Testis (tissue), 2 donors: ENCODE measurements around the gene GTF2I.

Experiments used
- POLR2A ChIP-seq: fragments of 450-650 bp; IDR thresholded peaks from one replicate; pipeline ENCODE4 v1.6.1; 2017; ENCODE audit warnings: antibody characterized with exemption, mild to moderate bottlenecking, moderate library complexity
- TF ChIP-seq, protein P1 (sequence below), 3 experiments: fragments of 450-650 bp in 2 of 3; fragments of 200-600 bp in 1 of 3; sonication (generic) in 1 of 3; IDR thresholded peaks; one replicate each; pipeline ENCODE4 v1.5.1; 2016 to 2019; ENCODE audit warnings: antibody characterized with exemption in 3 of 3, mild to moderate bottlenecking in 2 of 3, moderate library complexity in 1 of 3

DNA sequence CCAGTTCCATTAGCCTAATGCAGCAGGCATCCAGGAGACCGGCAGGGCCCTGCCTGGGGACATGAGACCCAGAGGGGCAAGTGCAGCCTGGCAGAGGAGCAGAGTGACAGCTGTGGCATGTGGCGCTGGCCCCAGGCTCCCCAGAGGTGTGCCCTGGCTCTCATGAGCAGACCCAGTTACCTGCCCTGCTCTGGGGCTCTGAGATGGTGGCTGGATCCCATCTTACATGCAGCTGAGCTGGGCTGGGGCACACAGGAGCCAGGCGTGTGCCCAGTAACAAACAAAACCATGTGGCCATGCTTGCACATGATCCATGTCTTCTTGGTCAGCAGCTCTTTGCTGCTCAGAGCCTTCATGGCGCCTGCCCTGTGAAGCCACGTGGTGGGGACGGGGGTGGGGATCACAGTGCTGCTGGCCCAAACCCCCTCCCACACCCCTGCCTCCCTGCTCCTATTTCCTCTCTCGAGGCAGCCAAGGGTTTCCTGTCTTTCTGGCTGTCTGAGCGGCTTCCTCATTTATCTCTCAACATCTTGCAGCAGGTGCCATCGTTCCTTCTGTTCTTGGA lies 40.3 kb upstream of the GTF2I start:
- TF ChIP-seq, protein P1, sequence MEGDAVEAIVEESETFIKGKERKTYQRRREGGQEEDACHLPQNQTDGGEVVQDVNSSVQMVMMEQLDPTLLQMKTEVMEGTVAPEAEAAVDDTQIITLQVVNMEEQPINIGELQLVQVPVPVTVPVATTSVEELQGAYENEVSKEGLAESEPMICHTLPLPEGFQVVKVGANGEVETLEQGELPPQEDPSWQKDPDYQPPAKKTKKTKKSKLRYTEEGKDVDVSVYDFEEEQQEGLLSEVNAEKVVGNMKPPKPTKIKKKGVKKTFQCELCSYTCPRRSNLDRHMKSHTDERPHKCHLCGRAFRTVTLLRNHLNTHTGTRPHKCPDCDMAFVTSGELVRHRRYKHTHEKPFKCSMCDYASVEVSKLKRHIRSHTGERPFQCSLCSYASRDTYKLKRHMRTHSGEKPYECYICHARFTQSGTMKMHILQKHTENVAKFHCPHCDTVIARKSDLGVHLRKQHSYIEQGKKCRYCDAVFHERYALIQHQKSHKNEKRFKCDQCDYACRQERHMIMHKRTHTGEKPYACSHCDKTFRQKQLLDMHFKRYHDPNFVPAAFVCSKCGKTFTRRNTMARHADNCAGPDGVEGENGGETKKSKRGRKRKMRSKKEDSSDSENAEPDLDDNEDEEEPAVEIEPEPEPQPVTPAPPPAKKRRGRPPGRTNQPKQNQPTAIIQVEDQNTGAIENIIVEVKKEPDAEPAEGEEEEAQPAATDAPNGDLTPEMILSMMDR (IDR thresholded peaks at IDR 0.05), result no peak
- TF ChIP-seq POLR2A, result no peak
